AG10803 (cell line): ENCODE data around the gene OTC.

ENCODE experiments used
- DNase-seq: peaks from one replicate; pipeline ENCODE4 v3.0.0; 2010; ENCODE audit warnings: low read depth
- H3K4me3 ChIP-seq: 2 replicates; pipeline ENCODE4 v1.5.1; 2011; ENCODE audit warnings: mild to moderate bottlenecking, low read length, control low read depth
- TF ChIP-seq, protein P1 (sequence below): conservative IDR thresholded peaks from 2 replicates; pipeline ENCODE4 v1.5.1; 2011; ENCODE audit warnings: mild to moderate bottlenecking, low read length, control low read depth, inconsistent platforms

The OTC gene

DNA sequence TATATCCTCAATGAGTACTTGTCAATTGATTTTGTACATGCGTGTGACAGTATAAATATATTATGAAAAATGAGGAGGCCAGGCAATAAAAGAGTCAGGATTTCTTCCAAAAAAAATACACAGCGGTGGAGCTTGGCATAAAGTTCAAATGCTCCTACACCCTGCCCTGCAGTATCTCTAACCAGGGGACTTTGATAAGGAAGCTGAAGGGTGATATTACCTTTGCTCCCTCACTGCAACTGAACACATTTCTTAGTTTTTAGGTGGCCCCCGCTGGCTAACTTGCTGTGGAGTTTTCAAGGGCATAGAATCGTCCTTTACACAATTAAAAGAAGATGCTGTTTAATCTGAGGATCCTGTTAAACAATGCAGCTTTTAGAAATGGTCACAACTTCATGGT lies at the start of gene OTC:
TSS of gene OTC (plus strand) at position 243 of the 400 bp plus-strand sequence. CDS start at position 336, 93 bp downstream.
- TF ChIP-seq, protein P1, sequence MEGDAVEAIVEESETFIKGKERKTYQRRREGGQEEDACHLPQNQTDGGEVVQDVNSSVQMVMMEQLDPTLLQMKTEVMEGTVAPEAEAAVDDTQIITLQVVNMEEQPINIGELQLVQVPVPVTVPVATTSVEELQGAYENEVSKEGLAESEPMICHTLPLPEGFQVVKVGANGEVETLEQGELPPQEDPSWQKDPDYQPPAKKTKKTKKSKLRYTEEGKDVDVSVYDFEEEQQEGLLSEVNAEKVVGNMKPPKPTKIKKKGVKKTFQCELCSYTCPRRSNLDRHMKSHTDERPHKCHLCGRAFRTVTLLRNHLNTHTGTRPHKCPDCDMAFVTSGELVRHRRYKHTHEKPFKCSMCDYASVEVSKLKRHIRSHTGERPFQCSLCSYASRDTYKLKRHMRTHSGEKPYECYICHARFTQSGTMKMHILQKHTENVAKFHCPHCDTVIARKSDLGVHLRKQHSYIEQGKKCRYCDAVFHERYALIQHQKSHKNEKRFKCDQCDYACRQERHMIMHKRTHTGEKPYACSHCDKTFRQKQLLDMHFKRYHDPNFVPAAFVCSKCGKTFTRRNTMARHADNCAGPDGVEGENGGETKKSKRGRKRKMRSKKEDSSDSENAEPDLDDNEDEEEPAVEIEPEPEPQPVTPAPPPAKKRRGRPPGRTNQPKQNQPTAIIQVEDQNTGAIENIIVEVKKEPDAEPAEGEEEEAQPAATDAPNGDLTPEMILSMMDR: no peak
- H3K4me3 ChIP-seq: no peak within 1 kb of the TSS
- DNase-seq: no peak

DNA sequence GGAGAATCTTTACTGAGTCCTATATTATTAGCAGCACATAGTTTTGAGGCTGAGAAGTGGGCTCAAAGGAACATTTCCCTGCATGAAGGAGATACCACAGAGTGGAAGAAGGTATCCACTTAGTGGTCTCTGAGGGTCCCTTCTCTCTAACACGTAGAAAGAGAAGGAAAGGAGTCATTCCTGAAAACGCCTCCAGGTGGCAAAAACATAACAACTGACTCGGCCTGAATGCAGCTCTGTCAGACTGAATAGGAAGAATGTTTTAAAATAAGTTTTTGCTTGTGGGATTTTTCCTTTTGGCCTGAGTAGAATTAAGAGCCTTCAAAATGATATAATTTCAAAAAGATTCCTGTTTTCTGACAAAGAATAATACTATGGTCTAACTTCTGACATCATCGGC lies 48.4 kb upstream of the OTC start:
- TF ChIP-seq, protein P1: peak; percentile 33
- no peak overlapping the region for H3K4me3 ChIP-seq
- DNase-seq: no peak

DNA sequence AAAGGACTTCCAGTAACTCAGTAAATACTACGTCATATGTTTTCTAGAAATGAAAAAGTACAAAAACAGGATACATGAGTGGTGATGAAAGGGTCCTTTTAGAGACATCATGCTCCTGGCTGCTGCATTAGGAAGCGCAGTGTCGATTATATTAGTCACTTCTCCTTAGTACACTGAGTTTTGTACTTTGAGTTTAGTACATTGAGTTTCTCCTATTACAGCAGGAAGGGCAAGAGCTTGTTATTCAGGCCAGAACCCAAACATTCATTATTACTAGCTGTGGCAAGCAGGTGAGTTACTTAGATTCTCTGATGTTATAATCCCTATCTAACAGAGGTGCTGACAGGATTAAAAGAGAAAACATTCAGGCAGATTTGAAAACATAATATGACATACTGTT lies 46.4 kb upstream of the OTC start:
- TF ChIP-seq, protein P1: no peak
- no peak for DNase-seq
- H3K4me3 ChIP-seq: no peak overlapping the region

DNA sequence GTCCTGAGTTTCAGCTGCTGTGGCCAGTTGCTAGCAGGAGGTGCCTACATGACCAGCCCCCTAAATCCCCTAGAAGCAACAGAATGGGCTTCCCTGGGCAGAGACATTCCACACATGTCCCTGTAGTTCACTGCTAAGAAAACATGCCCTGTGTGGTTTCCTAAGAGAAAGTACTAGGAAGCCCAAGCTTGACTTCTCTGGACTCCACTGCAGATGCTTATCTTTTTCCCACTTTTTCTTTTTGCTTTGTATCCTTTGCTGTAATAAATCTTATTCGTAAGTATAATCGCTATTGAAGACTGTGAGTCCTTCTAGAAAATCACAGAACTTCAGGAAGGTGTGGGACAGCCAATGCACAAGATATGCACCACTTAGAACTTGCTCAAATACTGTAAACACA lies 40.7 kb upstream of the OTC start:
- DNase-seq: no peak
- no peak overlapping the region for H3K4me3 ChIP-seq
- TF ChIP-seq, protein P1: no peak

DNA sequence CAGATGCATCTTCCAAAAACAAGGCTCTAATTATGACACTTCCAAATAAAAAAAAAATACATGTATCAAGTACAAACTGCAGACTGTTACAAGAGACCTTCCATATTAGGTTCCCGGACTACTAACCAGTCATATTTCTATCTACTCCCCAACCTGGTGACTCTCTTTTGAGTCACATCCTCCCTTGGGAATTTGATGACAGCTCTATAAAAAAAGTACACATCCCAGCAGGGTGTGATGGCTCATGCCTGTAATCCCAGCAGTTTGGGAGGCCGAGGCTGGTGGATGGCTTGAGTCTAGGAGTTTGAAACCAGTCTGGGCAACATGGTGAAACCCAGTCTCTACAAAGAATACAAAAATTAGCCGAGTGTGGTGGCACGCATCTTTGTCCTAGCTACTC lies 40.0 kb upstream of the OTC start:
- peak; percentile 67 for DNase-seq
- TF ChIP-seq, protein P1: no peak
- no peak overlapping the region for H3K4me3 ChIP-seq

DNA sequence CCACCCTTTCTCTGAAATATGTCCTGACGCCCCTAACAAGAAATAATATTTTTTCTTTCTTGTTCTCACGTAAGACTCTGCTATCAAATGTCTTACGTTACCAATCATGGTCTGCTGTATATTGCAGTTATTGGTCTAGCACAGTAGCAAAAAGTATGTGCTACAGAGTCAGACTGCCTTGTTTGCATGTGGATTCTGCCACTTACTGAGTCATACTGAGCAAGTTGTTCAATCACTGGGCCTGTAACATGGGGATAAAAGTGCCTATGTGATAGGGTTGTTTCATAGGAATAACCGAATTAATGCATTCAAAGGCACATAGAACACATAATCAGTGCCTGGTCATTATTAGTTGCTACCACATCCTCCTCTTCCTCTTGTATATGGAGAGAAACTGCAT lies 39.2 kb upstream of the OTC start:
- TF ChIP-seq, protein P1: no peak
- H3K4me3 ChIP-seq: no peak overlapping the region
- peak; percentile 16 for DNase-seq

DNA sequence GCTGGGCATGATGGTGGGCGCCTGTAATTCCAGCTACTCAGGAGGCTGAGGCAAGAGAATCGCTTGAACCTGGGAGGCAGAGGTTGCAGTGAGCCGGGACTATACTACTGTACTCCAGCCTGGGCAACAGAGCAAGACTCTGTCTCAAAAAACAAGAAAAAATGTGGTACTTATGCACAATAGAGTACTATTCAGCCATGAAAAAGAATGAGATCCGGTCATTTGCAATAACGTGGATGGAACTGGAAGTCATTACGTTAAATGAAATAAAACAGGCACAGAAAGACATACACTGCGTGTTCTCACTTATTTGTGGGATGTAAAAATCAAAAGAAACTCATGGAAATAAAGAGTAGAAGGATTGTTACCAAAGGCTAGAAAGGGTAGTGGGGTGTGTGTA lies 37.2 kb upstream of the OTC start:
- H3K4me3 ChIP-seq: no peak overlapping the region
- DNase-seq: no peak
- TF ChIP-seq, protein P1: no peak
